GM18873 (cell line): ENCODE results near the gene XRN2.

Source experiments
- ATAC-seq: cut with Tn5 transposase; IDR thresholded peaks from one replicate; pipeline ENCODE4 v1.9.1; 2021; ENCODE audit warnings: mild to moderate bottlenecking, moderate library complexity, moderate number of reproducible peaks; ENCODE audit not compliant: unreplicated experiment, low FRiP score

Gene XRN2

DNA sequence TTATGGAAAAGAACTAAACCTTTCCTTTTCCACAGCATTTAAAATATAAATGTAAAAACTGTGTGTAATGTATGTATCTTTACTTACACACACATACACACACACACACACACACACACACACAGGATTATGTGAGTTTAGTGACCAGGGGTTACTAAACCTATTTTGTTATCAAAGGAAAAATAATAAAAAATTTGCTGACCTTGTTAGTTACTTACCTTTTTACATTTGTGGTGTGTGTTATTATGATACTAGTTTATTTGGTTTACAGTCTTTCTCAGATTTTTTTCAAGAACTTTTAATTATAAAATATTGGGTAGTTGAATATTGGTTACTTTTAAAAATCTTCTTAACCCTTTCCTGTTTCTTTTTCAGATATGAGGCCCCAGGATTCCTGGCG lies 78.5 kb downstream of the XRN2 start:
- no peak for ATAC-seq

DNA sequence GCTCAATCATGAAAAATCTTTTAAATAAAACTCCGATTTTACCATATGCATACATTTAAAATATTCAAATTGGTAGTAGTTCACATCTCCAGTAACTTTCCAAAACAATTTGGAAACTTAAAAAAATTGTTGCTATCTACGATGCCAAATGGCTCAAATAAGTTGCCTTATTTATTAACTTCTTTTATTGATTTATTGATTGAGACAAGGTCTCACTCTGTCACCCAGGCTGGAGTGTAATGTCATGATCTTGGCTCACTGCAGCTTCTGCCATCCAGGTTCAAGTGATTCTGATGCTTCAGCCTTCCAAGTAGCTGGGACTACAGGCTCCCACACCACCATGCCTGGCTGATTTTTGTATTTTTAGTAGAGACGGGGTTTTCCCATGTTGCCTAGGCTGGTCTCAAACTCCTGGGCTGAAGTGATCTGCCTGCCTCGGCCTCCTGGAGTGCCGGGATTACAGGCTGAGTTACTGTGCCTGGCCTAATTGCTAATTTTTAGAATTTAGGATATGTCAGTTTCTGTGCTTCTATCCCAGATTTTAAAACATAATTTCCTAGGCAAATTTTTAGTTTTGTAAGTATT lies 81.3 kb downstream of the XRN2 start:
- ATAC-seq: no peak

DNA sequence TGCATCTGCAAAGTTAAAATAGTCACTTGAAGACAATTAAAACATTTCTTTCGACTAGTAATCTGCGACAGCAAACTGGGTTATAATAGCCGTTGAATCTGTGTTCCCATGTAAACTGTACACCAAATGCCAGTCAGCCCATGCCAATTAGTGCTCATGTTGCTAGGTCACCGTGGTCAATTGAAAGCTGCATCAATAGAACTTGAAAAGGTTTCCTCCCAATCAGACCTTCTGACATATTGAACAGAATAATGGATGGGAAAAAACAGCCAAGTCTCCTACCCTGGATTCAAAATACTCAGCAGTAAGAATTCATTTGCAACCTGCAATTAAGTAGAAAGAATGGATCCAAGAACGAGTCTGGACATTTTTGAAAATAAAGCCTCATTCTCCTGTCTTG lies 83.0 kb downstream of the XRN2 start:
- ATAC-seq: no peak

DNA sequence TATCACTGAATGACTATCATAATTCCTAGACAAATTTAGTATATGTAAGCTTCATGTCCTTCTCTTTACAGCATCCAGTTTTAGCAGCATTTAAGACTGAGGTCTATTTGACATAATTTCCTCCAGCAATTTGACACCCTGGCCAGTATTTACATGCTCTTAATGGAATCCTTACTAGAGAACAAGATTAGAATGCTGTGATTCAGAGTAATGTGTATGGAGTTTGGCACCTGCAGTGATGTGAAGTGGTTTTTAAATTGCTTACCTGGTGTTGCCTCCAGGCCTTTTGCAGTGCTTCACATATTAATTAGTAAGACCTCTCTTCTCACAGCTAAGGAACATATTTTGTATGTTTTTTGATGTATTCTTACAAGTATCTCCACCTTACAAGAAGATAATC lies 84.4 kb downstream of the XRN2 start:
- ATAC-seq: no peak

DNA sequence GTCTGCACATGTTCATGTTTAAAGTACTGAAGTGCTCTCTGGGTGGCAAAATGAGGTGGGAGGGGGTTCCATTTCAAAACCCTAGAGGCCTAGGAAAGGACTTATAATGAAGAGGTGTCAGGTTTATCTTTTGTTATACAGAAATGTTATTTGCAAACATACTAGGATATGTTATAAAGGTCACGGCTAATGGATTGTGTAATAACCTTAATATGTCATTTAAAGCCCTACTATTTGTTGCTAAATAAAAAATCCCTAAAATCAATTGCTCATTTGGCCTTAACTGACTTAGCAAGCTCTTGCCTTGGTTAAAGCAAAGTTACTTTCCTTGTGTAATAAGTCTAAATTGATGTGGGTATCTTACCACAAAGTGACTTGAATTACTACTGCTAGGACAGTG lies 85.4 kb downstream of the XRN2 start:
- ATAC-seq: no peak

DNA sequence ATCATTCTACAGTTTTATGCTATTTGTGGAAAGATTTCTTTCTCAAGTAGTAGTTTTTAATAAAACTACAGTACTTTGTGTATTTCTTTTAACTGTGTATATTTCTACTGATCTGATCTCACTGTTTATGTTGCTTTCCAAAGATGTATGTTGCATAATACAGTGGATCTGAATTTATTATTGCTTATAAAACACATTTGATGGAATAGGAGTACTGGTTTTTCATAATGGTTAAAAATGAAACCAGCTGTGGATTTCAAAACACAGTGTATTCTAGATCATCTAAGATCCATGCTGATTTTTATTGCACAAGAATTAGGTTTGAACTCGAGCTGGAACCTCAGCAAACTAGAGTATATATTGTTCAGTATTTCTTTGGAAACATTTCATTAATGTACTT lies 86.2 kb downstream of the XRN2 start:
- no peak for ATAC-seq

DNA sequence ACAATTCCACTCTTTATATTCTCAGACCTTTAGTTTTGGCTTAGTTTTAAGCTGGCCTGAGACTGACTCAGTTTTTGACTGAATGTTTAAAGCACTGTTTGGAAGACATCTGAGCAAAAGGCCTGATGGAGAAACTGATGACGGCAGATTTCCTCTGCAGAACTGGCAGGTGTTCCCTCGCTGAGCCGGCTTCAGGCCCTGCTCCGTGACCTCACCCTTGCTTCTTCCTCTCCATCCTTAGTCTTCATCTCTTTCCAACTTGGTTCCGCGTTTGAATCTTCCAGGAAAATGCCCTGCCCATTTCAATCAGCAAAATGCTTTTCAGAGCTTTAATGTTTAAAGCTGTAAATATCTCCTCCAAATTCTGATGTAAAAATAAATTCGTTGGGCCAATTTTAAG lies 87.6 kb downstream of the XRN2 start:
- ATAC-seq: no peak

DNA sequence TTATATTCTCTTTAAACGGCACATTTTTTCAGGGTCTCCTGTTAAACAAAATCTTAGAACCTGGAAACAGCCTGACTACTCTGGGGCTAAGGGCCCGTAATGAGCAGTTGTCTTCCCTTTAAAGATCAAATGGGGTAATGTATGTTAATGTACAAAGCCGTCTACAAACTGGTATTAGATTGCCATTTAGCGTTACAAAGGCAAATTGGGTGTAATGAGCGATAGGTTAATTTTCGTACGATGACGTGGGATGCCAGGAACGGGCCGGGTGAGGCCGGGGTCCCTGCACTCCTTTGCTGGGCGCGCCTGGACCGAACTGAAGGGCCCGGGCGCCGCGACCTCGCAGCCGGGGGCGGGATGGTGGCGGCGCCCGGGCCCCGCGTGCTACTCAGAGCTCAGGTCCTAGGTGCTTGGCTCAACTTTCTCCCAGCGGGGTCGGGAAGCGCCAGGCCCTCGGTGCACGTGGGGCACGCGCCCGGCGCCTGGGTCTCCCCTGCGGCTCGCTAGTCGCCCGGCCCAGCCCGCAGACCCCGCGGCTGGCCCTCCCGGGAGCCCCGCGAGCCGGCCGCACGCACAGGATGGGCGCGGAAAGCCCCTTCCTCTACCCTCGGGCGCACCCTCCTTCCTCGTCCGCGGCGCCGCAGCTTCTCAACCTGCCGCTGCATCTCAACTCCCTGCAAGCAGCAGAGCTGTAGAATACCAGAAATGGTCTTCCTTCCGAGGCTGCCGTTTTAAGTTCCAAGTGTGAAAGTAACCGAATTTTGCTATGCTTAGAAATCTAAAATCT lies 88.2 kb downstream of the XRN2 start:
- no peak for ATAC-seq

DNA sequence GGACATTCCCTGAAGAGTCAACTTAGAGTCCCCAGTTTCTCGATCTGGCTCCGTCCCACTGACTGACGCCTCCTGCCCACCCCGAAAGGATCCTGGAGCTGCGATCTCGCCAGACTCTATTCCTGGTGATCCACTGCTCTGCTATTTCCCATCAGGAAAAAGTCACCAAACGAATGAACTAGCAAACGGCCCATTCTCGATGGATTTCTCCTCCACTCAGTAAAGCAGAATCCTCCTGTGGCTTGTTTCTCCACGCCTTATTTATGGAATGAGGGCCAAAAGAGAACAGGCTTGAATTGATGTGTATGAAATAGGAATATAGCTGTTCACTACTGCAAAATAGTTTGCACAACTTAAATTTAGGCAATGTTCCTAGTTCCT lies 88.8 kb downstream of the XRN2 start:
- no peak for ATAC-seq

DNA sequence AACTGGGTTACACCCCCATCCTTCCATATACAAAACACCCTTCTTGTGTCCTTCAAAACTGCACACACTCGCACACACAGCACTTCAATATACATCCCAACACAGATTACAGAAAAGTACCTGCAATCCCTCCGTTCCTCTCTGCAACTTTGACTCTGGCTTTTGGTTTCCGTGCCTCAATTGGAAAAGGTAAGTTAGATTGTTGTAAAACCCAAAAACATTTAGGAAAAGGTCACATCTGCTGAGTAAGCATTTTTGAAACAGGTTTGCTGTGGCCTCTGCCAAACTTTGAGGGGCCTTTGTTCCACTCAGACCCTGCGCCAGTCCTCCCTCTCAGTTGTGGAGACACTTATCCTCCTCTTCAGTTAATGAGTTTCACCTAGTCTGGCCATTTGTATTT lies 90.0 kb downstream of the XRN2 start:
- no peak for ATAC-seq

DNA sequence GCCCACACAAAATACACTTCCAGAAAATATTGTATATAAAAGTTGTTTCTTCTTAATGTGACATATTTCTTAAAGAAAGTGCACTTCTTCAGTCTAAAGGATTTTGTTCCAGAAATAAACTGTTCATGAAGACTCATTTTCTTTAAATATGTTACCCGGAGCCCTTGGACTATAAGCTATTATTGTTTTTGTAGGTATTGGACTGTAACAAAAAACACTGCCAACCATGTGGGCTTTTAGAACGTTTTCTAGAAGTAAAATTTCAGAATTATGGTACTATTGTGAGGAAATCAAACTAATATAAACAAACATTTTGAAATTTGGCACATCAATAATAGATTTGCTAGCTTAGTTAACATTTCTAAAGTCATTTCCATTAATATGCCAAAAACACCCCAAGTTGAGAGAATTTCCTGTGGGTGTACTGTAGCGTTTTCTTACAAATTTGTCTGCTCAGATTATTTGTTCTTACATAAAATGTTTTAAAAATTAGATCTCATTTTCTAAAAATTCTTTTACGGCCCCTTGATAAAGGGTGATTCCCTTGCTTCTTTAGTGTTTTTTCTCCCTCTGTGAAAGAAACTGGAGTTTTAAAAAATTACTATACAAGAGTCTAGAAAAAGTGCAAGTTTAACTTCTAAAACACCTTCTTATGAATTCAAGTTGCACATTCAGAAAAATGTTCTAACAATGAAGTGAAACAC lies 90.8 kb downstream of the XRN2 start:
- ATAC-seq: no peak

DNA sequence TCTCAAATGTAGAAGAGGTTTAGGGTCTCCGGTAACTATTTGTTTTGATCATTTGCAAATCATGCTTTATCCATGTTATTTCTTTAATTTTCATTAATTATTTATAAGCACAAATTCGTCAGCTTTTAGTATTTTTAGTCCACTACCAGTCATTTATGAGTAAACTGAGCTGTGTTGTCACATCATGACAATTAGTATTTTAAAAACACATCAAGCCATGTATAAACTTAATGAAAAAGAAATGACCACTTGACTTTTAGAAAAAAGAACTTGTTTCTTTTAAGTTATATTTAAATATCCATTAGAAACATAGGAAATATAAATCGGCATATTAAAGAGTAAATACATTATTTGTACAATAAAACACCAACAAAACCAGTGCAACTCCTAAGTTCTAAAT lies 91.4 kb downstream of the XRN2 start:
- ATAC-seq: no peak

DNA sequence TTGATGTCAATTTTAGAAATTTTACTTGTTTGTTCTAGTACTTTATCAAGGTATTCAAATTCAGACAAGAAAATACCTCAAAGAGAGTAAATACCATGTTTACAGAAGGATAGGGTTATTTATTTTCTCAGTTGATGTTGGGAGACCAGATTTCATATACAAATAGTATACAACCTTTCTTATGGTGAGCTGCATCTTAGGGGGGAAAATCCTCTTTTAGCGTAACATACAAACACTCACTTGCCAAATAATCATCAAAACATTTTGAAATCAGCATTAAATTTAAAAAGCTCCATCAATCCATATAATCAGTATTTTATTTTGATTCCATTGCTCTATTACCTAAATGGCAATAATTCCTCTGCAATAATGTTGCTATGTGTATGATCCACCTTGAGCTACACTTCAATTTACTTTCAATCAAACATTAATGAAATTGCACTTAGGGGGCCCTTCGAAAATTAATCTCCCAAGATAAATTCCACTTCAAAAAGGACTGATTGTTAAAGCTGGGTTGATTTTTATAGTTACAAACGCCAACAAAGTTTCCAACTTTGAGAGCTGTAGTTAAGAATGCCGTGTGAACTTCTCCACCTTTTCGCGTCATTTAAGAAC lies 92.0 kb downstream of the XRN2 start:
- no peak for ATAC-seq

DNA sequence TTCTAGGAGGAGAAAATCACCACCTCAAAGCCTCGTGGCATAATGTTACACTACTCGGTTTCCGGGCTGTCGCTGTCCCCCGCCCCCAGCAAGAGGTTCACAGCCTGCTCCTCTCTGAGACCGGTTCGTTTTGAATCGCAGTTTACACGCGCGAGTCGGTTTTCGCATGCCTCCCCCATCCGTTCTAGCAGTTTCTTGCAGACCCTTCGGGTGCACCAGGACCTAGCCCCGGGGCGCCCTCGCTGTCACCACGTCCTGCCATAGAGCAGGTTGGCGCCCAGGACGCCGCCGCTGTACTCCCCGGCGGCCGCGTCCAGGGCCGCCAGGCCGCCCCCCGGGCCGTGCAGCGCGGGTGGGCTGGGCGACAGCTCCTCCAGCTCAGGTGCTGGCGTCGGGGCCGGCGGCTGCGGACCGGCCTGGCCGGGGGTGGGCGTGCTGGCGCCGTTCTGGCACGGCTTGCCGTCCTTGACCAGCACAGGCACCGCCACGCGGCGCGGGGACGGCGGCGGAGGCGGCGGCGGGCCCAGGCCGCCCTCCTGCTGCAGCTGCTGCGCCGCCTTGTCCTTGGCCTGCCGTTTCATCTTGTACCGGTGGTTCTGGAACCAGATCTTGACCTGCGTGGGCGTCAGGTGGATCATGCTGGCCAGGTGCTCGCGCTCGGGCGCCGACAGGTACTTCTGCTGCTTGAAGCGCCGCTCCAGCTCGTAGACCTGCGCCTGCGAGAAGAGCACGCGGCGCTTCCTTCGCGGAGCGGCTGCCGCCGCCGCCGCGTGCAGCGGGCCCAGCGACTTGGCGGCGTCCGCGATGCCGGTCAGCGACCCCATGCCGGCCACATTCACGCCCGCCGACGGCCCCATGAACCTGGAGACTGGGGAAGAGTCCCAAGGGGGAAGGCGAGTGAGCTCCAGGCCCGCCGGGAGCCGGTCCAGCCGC lies 92.8 kb downstream of the XRN2 start:
- no peak for ATAC-seq

DNA sequence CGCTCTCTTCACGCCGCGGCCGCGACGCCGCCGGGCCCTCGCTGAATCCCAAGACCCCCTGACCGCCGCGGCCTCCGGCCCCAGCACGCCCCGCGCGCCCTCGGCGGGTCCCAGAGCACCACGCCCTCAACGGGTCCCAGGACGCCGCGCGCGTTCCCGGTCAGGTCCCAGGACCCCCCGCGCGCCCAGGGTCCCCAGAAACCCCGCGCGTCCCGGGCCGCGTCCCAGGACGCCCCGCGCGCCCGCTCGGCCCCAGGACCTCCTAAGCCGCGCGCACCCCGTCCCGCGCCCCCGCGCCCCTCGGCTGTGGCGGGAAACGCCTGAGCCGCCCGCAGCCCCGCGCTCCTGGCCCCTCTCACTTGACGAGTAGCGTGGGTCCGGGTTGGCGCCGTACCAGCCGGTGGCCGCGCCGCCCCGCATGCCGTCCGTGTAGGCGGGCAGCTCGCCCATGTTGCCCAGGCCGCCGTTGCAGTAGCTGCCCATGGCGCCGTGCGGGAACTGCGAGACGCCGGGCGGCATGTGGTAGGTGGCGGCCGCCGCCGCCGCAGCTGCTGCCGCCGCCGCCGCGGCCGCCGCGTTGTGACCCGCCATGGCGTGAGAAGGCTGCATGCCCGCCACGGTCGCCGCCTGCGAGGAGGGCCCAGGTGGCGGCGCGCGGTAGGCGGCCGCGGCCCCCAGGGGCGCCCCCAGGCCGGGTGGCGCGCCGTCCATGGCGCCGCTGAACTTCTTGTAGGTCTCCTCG lies 93.6 kb downstream of the XRN2 start:
- ATAC-seq: no peak

DNA sequence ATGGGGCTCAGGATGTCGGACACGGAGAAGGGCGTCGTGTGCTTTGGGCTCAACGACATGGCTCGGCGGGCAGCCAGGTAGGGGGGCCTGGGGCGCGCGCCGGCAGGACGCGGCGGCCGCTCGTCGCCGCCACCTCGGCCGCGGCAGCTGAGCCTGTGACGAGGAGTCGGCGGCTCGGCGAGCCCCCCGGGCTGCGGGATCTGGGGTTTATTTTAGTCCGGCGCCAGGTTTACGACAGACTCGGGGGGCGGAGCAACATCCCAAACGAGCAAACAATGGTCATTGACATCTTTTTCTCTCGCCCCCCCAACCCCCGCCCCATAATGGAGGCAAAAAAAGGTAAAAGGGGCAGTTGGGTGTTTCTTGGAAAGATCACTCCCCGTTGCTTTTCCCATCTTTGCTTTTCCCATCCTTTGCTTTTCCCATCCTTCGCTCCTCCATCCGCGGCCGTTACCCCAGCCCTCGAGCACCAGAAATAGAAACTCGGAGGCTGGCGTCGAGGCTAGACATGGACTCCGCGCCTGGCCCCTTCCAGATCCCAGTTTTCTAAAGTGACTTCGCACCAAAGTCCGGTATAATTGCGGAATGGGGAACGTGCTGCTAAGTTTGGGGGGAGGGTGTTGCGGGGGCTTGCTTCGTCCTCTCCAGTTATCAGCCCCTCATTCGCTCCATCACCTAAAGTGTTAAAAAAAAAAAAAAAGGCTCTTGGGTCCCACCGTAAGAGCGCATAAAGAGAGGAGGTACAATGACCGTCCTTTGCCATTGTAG lies 94.4 kb downstream of the XRN2 start, which contains the start of gene NKX2-4:
NKX2-4 (minus strand) TSS at position 186 of the 768 bp plus-strand sequence; CDS start at position 59, 127 bp downstream.
- no peak for ATAC-seq

DNA sequence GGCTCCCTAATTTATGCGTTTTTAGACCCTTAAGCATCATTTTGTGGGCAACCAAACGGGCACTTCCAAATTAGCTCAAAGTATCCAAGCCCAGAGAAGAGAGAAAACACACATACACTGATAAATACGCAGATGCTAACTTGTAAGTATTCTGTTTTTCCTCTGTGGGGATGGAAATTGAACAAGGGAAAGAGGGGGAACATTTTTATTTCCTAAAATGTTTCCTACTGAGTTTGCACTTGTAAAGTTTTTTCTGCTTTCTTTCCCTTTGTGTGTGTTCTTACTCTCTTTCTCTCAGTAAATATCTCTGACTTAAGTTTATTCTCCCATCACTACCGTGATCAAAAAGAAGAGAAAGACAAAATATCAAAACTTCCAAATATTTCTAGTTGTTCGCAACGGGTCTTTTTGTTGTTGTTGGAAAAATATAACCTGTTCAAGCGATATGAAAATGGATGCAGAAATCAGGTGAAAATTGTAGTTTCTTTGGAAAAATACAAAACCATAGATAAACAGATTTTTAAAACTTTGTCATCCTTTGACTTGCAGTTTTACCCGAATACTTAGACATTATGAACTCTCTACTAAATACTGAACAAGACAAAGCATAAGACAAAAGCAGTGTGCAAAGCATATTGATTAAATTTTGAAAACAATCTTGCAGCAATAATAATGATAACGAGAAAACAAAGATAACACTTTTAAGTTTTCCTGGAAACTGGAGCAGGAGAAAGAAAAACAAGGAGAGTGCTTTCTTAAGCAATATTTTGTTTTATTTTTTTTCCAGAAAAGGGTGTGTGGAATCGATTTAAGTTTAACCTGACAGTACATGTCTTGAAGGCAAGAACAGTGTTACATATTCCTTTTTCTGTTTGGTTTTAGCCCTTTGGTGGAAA lies 95.2 kb downstream of the XRN2 start:
- no peak for ATAC-seq

DNA sequence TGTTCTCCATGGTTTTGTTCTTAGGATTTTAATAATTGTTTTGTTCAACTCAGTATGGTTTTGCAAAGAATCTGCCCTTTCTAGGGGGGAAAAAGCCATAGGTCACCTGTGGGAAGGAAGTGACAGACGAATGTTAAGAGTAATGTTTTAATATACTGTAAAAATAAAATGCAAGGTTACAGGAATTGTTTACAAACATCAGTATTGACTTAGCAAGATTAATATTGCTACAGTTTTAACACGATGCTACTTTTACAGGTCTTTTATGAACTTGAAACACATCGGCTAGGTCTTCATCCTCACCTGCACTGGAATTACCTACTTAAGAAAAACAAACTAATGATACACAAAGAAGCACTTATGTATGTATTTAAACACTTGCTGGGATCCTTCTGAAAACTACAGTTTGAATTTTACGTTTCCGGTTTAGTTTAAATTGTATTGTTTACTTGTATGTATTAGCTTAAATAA lies 95.9 kb downstream of the XRN2 start:
- ATAC-seq: no peak
